HUDEP-2 (cell line): ENCODE results near the gene RNF166.

Experiments used
- DNase-seq, 76 experiments: peaks; one replicate each; lab custom pipeline; 2025; ENCODE audit not compliant: unreplicated experiment in 76 of 76; lab: John Stamatoyannopoulos, UW

Gene RNF166

DNA sequence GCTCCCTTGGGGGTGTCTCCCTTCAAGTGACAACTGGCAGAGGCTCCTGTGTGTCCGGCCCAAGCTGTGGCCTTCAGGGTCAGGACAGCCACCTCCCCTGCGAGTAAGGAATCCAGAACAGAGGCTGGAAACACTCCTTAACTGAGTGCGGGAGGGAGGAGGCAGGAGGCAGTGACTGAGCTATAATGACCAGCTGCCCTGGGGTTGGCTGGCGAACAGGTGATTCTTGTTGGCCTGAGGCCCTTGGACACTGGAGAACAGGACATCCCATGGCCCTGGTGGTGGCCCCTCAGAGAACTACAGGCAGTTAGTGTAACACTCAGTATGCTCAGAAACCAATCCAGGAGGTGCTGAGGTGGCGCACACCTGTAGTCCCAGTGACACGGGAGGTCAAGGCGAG lies 10.5 kb downstream of the RNF166 start:
- no peak for DNase-seq

DNA sequence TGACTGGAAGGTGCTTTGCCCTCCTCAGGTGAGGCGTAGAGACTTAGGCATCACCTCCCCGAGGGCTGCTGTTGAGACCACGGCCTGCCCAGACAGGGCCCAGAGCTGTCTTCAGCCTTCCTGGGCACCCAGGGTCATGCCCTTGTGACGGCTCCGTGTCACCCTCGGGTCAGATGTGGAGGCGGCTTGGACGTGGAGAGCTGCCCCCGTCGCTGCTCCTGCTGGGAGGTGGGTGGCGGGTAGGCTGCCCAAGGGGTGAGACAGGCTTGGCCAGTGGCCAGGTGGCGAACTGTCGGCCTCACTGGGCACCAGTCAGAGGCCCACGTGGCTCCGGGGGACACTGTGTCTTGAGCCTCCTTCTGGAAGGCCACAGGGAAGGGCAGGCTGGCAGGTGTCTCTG lies 11.0 kb downstream of the RNF166 start:
- DNase-seq, result no peak

DNA sequence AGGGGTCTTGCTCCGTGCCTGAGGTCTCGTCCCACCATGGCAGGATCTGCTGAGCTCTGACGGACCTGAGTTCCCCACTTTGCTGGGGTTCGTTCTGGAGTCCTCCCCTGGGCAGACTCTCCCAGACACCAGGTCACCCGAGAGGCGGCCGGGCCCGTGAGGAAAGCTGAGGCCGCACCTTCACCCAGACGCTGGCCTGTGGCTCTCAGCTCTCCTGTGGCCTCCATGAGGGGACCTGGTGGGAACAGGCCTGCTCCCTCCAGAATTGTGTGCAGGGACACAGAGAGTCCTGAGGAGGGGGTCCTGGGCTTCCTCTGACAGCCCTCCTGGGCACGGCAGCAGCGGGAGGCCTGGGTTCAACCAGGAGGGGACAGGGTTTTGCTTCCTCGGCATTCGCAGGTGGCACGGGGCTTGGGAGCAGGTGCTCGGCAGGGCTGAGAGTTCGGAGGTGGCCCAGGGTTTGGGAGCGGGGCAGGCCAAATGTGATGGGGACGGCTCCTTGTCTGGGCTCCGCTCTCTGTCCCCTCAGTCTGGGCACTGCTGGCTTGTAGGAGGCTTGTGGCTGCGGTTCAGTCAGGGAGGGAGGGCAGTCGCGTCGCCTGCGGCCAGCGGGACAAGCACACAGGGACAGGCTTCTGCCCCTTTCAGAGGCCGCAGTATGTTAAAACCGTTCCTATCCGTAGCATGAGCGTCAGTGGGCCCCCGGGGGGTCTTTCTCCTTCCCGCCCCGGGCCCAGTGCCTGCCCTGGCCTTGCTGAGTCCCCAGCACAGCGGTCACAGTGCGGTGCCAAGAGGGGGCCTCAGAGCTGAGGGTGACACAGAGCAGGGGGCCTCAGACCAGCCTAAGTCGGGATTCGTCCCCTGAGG lies 11.8 kb downstream of the RNF166 start:
- no peak for DNase-seq

GRCh38 chr16:88693420-88694177 lies 12.6 kb downstream of the RNF166 start:
- DNase-seq, result no peak

- no peak for DNase-seq
Measured at GRCh38 chr16:88692861-88693260, 13.3 kb downstream of the RNF166 start.

DNA sequence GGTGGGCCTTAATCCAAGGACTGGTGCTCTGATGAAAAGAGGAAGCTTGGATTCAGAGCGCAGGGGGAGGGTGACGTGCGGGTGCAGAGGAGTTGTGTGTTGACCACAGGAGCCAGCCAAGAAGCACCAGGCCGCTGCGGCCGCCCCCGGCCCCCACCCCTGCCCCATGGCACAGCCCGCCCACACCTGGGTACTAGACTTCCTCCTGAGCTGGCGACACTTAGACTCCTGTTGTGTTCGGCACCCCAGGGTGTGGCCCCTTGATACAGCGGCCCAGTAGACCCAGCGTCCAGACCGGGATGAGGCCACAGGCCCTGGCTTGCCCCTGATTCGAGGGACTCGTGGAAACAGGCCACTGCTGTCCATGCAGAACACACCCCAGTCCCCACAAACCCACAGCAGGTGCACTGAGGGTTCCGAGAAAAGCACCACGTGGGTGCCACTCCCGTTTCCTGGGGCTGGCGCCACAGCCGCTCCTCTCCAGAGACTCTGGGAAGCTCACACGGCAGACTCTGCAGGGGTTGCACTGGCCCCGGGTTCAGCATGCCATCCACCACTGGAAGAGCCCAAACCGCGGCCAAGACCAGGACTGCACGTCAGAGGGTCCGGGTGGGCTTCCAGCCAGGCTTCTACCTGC lies 14.2 kb downstream of the RNF166 start:
- DNase-seq, result peak in 14 of 76 experiments; percentile 14 to 52 (median 30)

DNA sequence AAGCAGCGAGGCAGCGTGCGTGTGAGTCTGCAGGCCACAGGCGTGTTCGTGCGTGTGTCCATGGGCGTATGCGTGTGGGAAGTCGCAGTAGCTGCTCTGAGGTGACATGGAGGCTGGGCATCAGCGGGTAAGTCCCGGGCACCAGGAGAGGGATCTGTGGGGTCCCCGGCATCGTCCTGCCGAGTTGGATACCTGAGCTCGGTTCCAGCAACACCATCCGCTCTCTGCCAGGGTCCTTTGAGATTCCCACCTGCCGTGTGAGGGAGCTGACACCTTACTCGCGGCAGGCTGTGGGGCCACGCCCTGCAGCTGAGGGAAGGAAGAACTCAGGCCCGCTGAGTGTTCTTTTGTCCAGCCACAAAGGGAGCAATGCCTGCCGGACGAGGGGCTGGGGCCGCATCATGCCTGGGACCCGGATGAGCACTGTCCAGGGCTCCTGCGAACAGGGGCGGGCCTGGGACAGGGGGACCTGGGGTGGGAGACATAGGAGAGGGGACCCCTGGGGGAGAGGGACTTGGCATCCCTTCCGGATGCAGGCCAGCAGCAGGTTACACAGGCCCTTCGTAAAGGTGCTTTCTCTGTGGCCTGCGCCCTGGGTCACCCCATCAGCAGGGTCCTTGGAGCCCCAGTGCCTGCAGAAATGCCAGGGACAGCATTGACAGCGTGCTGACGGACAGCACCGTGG lies 14.9 kb downstream of the RNF166 start:
- DNase-seq, result no peak

DNA sequence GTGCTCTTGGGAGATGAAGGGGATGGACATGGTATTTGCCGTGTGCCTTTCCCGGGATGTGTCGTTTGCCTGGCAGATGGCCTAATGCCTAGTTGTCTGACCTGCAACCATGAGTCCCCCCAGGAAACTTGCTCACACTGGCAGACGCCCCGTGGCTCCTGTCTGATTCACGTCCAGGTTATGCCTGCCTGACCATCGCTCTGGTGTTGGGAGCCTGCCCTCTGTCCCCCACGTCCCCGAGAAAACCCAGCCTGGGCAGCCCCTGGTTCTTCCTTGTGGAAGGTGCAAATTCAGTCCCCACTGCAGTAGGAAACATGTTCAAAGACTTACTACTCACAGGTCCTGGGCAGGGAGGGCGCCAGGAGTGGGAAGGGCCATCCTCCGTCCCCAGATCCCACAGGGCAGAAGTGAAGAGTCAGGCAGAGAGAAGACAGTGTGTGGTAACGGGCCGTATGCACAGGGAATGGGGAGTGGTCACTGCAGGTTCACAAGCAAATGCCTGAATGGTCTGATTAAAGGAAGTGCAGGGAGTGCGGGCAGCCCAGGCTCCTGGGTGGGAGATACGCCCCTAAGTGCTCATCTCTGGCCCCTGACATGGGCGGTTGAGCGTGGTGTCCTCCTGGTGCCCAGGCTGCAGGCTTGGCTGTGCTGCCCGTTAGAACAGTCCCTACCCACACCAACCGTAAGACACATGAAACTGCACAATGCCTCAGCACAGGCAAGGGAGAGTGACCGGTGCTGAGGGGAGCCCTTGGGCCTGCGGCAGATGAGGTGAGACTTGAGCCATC lies 15.7 kb downstream of the RNF166 start:
- DNase-seq, result no peak

DNA sequence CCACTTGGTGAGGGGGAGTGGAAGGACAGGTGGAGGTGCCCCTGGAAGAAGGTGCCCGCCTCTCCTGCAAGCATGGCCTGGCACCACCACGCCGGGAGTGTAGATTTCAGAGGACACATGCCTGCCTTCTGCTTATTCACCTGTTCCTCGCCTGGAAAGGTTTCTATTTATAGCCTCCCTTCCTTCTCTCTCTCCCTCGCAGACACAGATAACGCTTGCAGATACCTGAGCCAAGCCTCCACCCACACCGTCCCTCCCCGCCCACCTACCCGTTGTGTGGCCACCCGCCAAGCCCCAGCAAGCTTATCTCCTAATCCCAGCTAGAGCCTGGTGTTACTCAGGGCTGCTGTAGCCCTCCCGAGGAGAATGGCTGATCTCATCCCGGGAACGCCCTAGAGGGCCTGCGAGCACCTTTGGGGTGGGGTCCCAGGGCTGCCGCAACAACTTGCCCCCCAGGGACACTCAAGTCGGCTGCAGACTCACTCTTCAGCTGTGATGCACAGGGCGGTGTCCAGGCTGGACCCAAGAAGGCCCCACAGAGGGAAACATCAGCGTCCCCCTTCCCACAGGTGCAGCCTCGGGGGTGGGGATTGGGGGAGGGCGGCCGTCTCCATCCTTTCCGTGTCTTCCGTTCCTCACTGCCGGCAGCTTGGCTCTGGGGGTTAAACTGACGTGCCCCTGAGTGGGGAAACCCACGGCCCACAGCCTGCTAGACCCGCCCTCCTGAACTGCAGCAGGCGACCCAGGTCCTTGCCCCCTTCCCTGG lies 18.0 kb downstream of the RNF166 start:
- DNase-seq, result peak in 74 of 76 experiments; percentile 6 to 93 (median 84)

DNA sequence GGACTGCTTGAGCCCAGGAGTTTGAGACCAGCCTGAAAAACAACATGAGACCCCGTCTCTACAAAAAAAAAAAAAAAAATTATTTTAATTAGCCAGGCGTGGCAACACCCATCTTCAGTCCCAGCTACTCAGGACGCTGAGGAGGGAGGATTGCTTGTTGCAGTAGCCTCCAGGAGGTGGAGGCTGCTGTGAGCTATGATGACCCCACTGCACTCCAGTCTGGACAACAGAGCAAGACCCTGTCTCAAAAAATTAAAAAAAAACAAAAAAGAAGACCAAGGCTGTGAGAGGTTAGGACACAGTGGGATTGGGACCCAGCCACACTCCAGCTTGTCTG lies 18.6 kb downstream of the RNF166 start:
- peak in 4 of 76 experiments; percentile 27 to 37 (median 32) for DNase-seq

GRCh38 chr16:88687254-88687576 lies 19.0 kb downstream of the RNF166 start:
- no peak for DNase-seq

DNA sequence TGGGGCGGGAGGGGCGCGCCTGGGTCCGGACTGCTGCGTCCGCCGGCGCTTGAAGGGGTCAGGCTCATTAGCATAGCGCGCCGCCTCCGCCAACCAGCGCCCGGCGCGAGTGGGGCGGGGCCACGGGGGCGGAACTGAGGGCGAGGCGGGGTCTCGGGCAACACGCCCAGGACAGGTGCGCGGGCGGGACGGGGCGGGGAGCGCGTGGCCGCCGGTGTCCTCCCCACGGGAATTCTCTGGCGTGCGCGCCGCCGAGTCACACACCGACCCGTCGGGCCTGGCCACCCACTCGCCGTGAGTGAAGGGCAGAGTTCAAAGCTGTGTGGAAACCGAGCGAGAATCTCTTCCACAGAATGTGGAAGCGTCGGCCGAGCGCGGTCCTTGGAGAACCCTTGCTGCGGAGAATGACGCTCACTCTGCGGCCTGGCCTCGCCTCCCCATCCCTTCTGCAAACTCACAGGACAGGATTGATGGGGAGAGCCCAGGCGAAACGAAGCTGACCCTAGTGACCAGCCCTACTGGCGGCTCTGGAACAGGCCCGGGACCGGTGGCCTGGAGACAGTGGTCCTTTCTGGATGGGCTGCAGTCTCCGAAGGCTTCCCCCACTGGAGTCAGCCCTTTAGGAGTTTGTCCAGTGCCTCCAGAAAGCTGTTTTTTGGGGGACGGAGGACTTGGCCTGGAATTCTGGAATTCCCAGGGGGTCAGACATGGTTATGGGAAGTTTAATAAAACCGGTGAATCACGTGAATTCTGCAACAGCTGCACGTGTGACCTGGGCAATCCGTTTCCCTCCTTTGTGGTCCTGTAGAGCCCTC lies 19.6 kb downstream of the RNF166 start, which contains the start of gene SNAI3:
SNAI3 (minus strand) TSS at position 69 of the 815 bp plus-strand sequence. CDS start 101 bp downstream, outside the sequence.
- peak in 58 of 76 experiments; percentile 8 to 81 (median 56) for DNase-seq

DNA sequence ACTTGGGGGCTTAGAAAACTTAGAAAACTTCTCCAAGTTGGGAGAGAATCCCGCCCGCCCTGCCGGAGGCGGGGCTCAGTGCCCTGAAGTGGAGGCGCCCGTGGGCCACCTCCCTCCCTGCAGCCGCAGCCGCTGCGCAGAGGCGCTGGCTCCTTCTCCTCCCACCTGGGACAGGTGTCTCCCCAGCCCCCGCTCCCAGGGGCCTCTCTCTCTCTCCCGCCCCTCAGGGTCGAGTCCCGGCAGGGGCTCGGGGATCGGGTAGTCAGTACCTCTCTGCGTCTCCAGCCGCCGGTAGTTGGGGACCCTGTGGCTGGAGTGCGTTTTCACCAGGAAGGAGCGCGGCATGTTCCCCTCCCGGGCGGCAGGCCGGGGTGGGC lies 20.2 kb downstream of the RNF166 start:
- peak in 2 of 76 experiments; percentile 8 to 9 for DNase-seq

GRCh38 chr16:88685156-88686061 lies 20.8 kb downstream of the RNF166 start:
- peak in 3 of 76 experiments; percentile 13 to 21 (median 15) for DNase-seq

- no peak for DNase-seq
Measured at GRCh38 chr16:88684569-88685155, 21.5 kb downstream of the RNF166 start.

DNA sequence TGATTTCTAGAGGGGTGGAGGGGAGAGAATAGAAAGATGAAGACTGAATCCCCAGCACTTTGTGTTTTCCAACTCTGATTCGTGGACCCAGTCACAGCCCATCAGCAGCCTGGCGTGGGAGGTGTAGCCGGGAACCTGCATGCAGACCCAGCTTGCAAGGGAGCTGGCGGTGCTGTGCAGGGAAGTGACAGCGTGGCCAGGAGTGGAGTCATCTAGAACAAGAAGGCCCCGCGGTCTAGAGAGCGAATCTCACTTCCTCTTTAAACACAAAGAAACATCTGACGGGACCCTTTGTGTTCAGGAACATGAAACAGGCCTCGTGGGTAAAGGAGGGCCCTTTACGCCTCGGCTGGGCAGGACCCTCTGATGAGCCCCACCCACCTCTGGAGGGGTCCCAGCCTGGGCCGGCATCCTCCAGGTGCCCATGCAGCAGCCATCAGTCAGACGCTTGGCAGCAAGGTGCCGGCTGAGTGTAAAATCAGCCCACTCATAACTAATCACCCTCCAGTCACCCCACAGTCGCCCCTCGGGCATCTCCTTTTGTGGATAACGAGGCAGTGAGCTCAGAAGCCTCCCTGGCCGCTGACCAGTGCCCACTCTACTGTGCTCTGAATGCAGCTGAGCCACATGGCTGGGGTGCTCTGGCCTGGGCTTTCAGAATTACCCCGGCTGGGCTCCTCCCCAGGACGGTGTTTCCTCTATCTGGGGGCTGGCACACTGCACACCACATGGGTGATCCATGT lies 24.3 kb downstream of the RNF166 start:
- DNase-seq, result no peak
